HFFc6 (cell line): ENCODE measurements around the gene SETMAR. TPM values are rescaled to one million over a fixed set of nuclear protein-coding genes. Genes with fewer than 3 reads are reported as not detected.

ENCODE experiments used
- DNase-seq: peaks from one replicate; pipeline ENCODE4 v3.0.0-alpha.2; 2018
- H3K27ac Mint-ChIP-seq: 2 replicates; pipeline ENCODE4 v1.8.0; 2020; ENCODE audit warnings: mild to moderate bottlenecking, mixed read lengths
- H3K27me3 Mint-ChIP-seq: 2 replicates; pipeline ENCODE4 v1.8.0; 2021; ENCODE audit warnings: mild to moderate bottlenecking, moderate library complexity, mixed read lengths; ENCODE audit not compliant: insufficient read depth
- H3K36me3 Mint-ChIP-seq: 2 replicates; pipeline ENCODE4 v1.8.0; 2021; ENCODE audit warnings: low read depth, mixed read lengths
- H3K4me1 Mint-ChIP-seq: 2 replicates; pipeline ENCODE4 v1.8.0; 2020; ENCODE audit warnings: low read depth, mixed read lengths
- H3K4me3 Mint-ChIP-seq: 2 replicates; pipeline ENCODE4 v1.8.0; 2020; ENCODE audit warnings: mild to moderate bottlenecking, moderate library complexity, mixed read lengths
- H3K9me3 Mint-ChIP-seq: 2 replicates; pipeline ENCODE4 v1.8.0; 2020; ENCODE audit warnings: mild to moderate bottlenecking, mixed read lengths
- CTCF ChIP-seq: fragments of 200-600 bp; sonication (generic); IDR thresholded peaks from 2 replicates; pipeline ENCODE4 v1.5.0; 2021; ENCODE audit warnings: antibody characterized with exemption, mild to moderate bottlenecking
- total RNA-seq, 6 experiments: library from RNA; stranded (reverse); fragmentation: NEBNext Ultra II Directional; extraction: Animal tissue kit (Norgen Biotek cat#: 25700); gene quantifications; 2 replicates in 1 of 6; 3 replicates in 5 of 6; pipeline ENCODE4 v1.2.3, GENCODE V29; 2021

The SETMAR gene
- total RNA-seq, 6 experiments from 2014 or later, result 7.0 to 9.9 (median 9.1) TPM

- TF ChIP-seq CTCF, result no peak
- no peak for DNase-seq
- Mint-ChIP-seq H3K4me3 (no peak overlapping the region), H3K27me3 (no peaks in the 10 kb centered on the region), H3K36me3 (no peaks in the 10 kb centered on the region), H3K27ac (no peak overlapping the region), H3K9me3 (no peaks in the 10 kb centered on the region), H3K4me1 (no peaks in the 10 kb centered on the region)
Observed at GRCh38 chr3:4279516-4280105, 23.6 kb upstream of the SETMAR start.

- H3K27me3 Mint-ChIP-seq, result no peaks in the 10 kb centered on the region
- no peak for DNase-seq
Observed at GRCh38 chr3:4281991-4282390, 21.2 kb upstream of the SETMAR start.

GRCh38 chr3:4284865-4285264 lies 18.3 kb upstream of the SETMAR start:
- H3K27ac Mint-ChIP-seq, result no peak overlapping the region
- H3K9me3 Mint-ChIP-seq, result no peaks in the 10 kb centered on the region
- no peak for TF ChIP-seq CTCF
- H3K4me1 Mint-ChIP-seq, result no peaks in the 10 kb centered on the region
- DNase-seq, result no peak
- H3K36me3 Mint-ChIP-seq, result no peaks in the 10 kb centered on the region
- no peak overlapping the region for H3K4me3 Mint-ChIP-seq
- H3K27me3 Mint-ChIP-seq, result peaks cover 3% of the 10 kb centered on the region; the same call in 1 of the 2 replicates

More at GRCh38 chr3:4281991-4282390, 21.2 kb upstream of the SETMAR start:
- no peaks in the 10 kb centered on the region for H3K36me3 Mint-ChIP-seq
- no peak overlapping the region for H3K27ac Mint-ChIP-seq
- TF ChIP-seq CTCF, result no peak
- H3K4me3 Mint-ChIP-seq, result no peak overlapping the region
- no peaks in the 10 kb centered on the region for H3K4me1 Mint-ChIP-seq
- H3K9me3 Mint-ChIP-seq, result no peaks in the 10 kb centered on the region

- DNase-seq, result no peak
- no peak overlapping the region for H3K27ac Mint-ChIP-seq
- H3K9me3 Mint-ChIP-seq, result no peaks in the 10 kb centered on the region
- no peak overlapping the region for H3K4me3 Mint-ChIP-seq
- no peaks in the 10 kb centered on the region for H3K36me3 Mint-ChIP-seq
- peaks cover 3% of the 10 kb centered on the region for H3K27me3 Mint-ChIP-seq
- no peak for TF ChIP-seq CTCF
- H3K4me1 Mint-ChIP-seq, result no peaks in the 10 kb centered on the region
Observed at GRCh38 chr3:4289044-4289443, 14.1 kb upstream of the SETMAR start.

- H3K4me3 Mint-ChIP-seq, result no peak overlapping the region
- H3K4me1 Mint-ChIP-seq, result no peaks in the 10 kb centered on the region
- no peak overlapping the region for H3K27ac Mint-ChIP-seq
- H3K27me3 Mint-ChIP-seq, result peaks cover 3% of the 10 kb centered on the region
- H3K36me3 Mint-ChIP-seq, result no peaks in the 10 kb centered on the region
- DNase-seq, result no peak
- peak; percentile 95 for TF ChIP-seq CTCF
- H3K9me3 Mint-ChIP-seq, result no peaks in the 10 kb centered on the region
Observed at GRCh38 chr3:4290272-4290893, 12.8 kb upstream of the SETMAR start.
